Testis (tissue), 3 donors: ENCODE results near the gene SRD5A3. TPM values are rescaled to one million over a fixed set of nuclear protein-coding genes. Genes with fewer than 3 reads are reported as not detected.
A peak's percentile ranks its signal among the peaks of the same experiment; 100 is the strongest.

Source experiments
- DNase-seq: peaks from one replicate; pipeline ENCODE4 v3.0.0-alpha.2; 2019
- H3K27ac ChIP-seq, 2 donors: fragments of 200-600 bp; sonication (generic); one replicate each; pipeline ENCODE4 v1.5.1; 2019
- H3K27me3 ChIP-seq: fragments of 200-600 bp; sonication (generic); one replicate; pipeline ENCODE4 v1.5.1; 2019
- H3K36me3 ChIP-seq: fragments of 200-600 bp; sonication (generic); one replicate; pipeline ENCODE4 v1.5.1; 2017; ENCODE audit warnings: low read depth; ENCODE audit errors: missing control alignments
- H3K4me1 ChIP-seq: fragments of 200-600 bp; sonication (generic); one replicate; pipeline ENCODE4 v1.5.1; 2019
- H3K4me3 ChIP-seq, 2 donors: fragments of 200-600 bp; sonication (generic); one replicate each; pipeline ENCODE4 v1.5.1; 2017 to 2019
- H3K9me3 ChIP-seq: fragments of 200-600 bp; sonication (generic); one replicate; pipeline ENCODE4 v1.5.1; 2017
- POLR2A ChIP-seq: fragments of 450-650 bp; IDR thresholded peaks from one replicate; pipeline ENCODE4 v1.6.1; 2017; ENCODE audit warnings: antibody characterized with exemption, mild to moderate bottlenecking, moderate library complexity
- WGBS, 2 donors: methylation state at CpG; one replicate each; pipeline ENCODE4 v1.1.5; 2018; 5-methylcytosine and 5-hydroxymethylcytosine counted together
- intact Hi-C: fragments of 100-400 bp; cut with DNase I; formaldehyde crosslinking; loops from one replicate; pipeline ENCODE4 v1.15.1; 2023; ENCODE audit warnings: low total_unique reads
- polyA plus RNA-seq: library from polyadenylated mRNA; stranded (reverse); fragments of 350-450 nt; fragmentation: Illumina TruSeq; extraction: RNeasy Lipid Tissue Mini Kit (QIAGEN cat#74804); gene quantifications from one replicate; pipeline ENCODE4 v1.2.3, GENCODE V29; 2014; ENCODE audit warnings: low read depth, low replicate concordance; ENCODE audit not compliant: insufficient read depth
- total RNA-seq, 2 donors: library from RNA; depleted of rRNA; stranded (reverse); fragments of >200 nt; gene quantifications; one replicate each; pipeline ENCODE4 v1.2.3, GENCODE V29; 2016
- TF ChIP-seq, protein P1 (sequence below), 3 experiments: fragments of 450-650 bp in 2 of 3; fragments of 200-600 bp in 1 of 3; sonication (generic) in 1 of 3; IDR thresholded peaks; one replicate each; pipeline ENCODE4 v1.5.1; 2016 to 2019; ENCODE audit warnings: antibody characterized with exemption in 3 of 3, mild to moderate bottlenecking in 2 of 3, moderate library complexity in 1 of 3

SRD5A3 gene
- total and polyA plus RNA-seq, 3 donors from 2014 or later, result 4.9 to 8.0 (median 7.8) TPM

DNA sequence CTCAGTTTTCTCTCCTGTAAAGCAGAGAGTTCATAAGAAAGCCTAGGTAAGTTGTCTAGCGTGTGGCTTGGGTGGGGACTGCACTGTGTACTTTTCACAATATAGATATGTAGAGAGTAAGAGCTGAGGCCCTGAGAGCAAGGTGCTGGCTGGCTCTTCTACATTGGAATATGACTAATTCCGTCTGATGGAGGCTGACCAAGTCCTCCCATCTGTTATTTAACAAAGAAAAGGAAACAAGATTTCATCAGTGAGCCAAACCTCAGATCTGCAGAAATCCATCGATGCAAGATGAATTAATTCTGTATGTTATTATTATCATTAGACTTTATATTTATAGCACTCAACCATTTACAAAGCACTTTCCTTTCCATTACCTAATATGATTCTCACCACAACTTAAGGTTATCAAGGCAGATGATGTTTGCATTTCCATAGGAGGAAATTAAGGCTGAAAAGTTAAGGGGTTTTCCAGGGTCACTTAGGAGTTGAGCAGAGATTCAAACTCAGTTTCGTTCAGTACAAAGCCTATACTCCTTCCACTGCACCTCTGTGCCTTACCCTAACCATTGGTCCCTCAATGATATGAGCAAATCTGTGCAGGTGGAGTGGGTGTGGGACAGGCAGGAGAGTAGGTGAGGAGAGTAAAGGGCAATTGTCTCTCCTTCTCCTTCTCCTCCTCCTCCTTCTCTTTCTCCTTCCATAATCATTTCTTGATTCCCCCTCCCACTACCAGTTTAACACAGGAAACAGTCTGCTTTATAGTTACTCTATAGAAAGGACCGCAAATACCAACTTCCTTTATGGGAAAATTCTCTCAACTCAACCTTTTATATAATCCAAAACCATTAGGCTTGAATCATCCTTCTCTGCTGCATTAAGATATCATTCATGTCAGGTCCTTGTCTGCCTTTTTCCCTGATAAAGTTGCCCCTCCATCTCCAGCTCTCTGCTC, 27.6 kb upstream of the SRD5A3 start:
- no peak overlapping the region for H3K4me3 ChIP-seq
- intact Hi-C loops, result no loop called here
- WGBS, 2 donors, result 72 to 75% methylated on average over 5 of the region's 5 CpGs
- no peaks in the 10 kb centered on the region for H3K4me1 ChIP-seq
- no peak overlapping the region for H3K27ac ChIP-seq
- DNase-seq, result no peak
- no peaks in the 10 kb centered on the region for H3K9me3 ChIP-seq
- no peaks in the 10 kb centered on the region for H3K27me3 ChIP-seq
- no peak for TF ChIP-seq POLR2A
- TF ChIP-seq, protein P1, sequence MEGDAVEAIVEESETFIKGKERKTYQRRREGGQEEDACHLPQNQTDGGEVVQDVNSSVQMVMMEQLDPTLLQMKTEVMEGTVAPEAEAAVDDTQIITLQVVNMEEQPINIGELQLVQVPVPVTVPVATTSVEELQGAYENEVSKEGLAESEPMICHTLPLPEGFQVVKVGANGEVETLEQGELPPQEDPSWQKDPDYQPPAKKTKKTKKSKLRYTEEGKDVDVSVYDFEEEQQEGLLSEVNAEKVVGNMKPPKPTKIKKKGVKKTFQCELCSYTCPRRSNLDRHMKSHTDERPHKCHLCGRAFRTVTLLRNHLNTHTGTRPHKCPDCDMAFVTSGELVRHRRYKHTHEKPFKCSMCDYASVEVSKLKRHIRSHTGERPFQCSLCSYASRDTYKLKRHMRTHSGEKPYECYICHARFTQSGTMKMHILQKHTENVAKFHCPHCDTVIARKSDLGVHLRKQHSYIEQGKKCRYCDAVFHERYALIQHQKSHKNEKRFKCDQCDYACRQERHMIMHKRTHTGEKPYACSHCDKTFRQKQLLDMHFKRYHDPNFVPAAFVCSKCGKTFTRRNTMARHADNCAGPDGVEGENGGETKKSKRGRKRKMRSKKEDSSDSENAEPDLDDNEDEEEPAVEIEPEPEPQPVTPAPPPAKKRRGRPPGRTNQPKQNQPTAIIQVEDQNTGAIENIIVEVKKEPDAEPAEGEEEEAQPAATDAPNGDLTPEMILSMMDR (IDR thresholded peaks at IDR 0.05), result no peak
- no peaks in the 10 kb centered on the region for H3K36me3 ChIP-seq

DNA sequence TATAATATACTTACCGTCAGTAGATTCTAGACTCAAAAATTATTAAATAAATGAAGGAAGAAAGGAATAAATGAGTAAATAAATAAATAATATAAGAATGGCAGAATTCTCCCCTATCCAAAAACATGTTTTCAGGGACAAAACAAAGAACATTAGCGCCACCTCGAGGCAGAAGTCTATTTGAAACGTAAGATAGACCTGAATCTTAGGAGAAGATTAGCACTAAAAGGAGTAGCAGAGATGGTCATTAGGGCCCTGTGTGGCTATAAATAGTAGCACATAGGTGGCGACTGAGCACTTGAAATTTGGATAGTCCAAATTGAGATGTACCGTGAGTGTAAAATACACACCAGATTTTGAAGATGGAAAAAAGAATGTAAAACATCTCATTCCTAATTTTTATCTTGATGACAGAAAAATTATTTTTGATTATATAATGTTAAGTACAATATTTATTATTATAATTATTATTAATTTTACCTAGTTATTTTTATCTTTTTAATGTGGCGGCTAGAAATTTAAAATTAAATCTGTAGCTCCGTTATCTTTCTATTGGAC, 24.3 kb upstream of the SRD5A3 start:
- intact Hi-C loops, result no loop called here
- Histone ChIP-seq H3K4me3 (no peak overlapping the region), H3K36me3 (no peaks in the 10 kb centered on the region), H3K27ac (no peak overlapping the region), H3K27me3 (no peaks in the 10 kb centered on the region), H3K4me1 (no peaks in the 10 kb centered on the region), H3K9me3 (no peaks in the 10 kb centered on the region)
- 34 to 46% methylated on average over 8 of the region's 8 CpGs for WGBS, 2 donors
- DNase-seq, result peak; percentile 88
- TF ChIP-seq, protein P1 (IDR thresholded peaks at IDR 0.05), result peak in 2 of 3 experiments; percentile 44 to 60
- TF ChIP-seq POLR2A, result no peak

DNA sequence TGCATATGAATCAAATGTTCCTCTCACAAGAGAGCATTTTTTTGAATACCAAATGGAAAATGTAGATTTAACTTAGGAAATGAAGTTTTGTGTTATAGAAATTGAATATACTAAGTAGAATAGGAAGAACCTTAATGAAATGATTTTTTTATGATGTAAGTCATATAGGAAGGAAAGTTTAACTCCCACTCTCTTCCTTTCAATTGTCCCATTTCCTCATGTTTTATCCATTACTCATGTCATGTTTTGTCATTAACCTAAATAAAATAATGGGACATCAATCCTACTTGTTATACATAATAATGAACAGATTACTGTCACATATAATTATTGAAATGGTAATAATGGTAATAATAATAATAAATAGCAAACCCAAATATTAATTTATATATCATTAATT, 22.7 kb upstream of the SRD5A3 start:
- Histone ChIP-seq H3K27me3 (no peaks in the 10 kb centered on the region), H3K4me1 (no peaks in the 10 kb centered on the region), H3K27ac (no peak overlapping the region), H3K36me3 (no peaks in the 10 kb centered on the region), H3K9me3 (no peaks in the 10 kb centered on the region), H3K4me3 (no peak overlapping the region)
- intact Hi-C loops, result no loop called here
- TF ChIP-seq POLR2A, result no peak
- TF ChIP-seq, protein P1 (IDR thresholded peaks at IDR 0.05), result no peak
- no peak for DNase-seq

DNA sequence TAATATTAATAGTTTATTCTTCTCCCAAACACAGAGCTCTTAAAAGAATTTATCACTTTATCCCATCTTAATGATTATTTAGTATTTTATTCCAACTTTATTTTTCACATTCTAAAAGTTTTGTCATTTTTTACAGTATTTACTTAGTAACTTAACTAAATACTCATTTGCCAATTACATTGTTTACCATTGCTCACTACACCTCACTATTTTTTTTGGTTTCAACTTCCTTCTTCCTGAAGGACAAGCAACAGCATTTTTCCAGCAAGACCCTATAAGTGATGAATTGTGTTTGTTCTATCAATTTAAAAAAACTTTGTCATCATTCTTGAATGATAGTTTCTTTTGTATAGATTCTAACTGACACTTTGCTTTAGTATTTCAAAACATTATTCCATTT, 19.4 kb upstream of the SRD5A3 start:
- no peaks in the 10 kb centered on the region for H3K9me3 ChIP-seq
- no peak overlapping the region for H3K4me3 ChIP-seq
- H3K36me3 ChIP-seq, result no peaks in the 10 kb centered on the region
- TF ChIP-seq POLR2A, result no peak
- TF ChIP-seq, protein P1 (IDR thresholded peaks at IDR 0.05), result no peak
- no peaks in the 10 kb centered on the region for H3K4me1 ChIP-seq
- no peaks in the 10 kb centered on the region for H3K27me3 ChIP-seq
- intact Hi-C loops, result no loop called here
- no peak overlapping the region for H3K27ac ChIP-seq
- DNase-seq, result no peak
